GM19397 (cell line): ENCODE measurements around the gene MUC6.

Experiments used
- ATAC-seq: cut with Tn5 transposase; IDR thresholded peaks from one replicate; pipeline ENCODE4 v1.9.1; 2021; ENCODE audit warnings: mild to moderate bottlenecking, moderate library complexity; ENCODE audit not compliant: unreplicated experiment

Gene MUC6

DNA sequence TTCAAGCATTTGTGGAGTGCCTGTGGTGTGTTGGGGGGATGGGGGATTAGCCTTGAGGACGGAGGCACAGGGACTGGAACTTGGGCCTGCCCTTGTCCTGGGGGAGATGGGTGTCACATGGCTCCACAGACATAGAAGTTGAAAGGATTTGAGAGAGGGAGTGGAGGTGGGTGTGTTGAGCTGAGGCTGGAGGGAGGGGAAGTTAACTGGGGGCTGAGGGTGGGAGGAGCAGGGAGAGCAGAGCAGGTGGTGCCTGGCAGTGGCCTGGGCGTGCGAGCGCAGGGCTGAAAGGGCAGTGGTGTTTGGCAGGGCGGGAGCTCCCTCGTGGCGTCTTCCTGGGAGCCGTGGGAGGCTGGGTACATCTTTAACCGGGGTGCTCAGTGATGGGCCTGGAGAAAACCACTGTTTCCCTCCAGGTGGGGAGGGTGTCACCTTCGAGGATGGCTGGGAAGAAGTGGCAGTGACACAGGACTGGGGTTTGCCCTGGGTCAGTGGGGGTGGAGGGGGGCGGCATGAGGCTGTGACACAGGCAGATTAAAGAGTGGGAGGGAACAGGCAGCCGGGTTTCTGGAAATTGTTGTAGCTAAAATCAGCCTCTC is 65.3 kb downstream of the MUC6 start:
- no peak for ATAC-seq

GRCh38 chr11:970319-970871 is 66.1 kb downstream of the MUC6 start:
- ATAC-seq: no peak

- ATAC-seq: no peak
Measured at GRCh38 chr11:969651-970205, 66.8 kb downstream of the MUC6 start.

DNA sequence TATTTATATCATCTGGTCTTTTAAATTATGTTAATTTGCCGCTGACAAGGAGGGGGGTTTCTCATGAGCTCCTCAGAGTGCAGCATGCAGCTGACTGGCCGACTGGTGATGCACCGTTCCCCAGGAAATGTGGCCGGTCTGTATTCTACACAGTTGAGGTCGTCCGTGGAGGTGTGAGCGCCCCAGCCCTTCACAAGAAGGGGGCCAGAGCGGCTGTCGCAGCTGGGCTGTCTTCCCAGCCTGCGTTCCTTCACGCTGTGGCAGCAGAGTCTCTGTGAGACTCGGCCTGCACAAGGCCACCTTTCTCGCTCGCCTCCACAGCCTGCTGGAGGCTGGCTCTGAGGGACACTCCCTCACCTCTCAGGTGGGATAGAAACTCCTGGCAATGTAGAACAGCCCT is 67.7 kb downstream of the MUC6 start:
- no peak for ATAC-seq

DNA sequence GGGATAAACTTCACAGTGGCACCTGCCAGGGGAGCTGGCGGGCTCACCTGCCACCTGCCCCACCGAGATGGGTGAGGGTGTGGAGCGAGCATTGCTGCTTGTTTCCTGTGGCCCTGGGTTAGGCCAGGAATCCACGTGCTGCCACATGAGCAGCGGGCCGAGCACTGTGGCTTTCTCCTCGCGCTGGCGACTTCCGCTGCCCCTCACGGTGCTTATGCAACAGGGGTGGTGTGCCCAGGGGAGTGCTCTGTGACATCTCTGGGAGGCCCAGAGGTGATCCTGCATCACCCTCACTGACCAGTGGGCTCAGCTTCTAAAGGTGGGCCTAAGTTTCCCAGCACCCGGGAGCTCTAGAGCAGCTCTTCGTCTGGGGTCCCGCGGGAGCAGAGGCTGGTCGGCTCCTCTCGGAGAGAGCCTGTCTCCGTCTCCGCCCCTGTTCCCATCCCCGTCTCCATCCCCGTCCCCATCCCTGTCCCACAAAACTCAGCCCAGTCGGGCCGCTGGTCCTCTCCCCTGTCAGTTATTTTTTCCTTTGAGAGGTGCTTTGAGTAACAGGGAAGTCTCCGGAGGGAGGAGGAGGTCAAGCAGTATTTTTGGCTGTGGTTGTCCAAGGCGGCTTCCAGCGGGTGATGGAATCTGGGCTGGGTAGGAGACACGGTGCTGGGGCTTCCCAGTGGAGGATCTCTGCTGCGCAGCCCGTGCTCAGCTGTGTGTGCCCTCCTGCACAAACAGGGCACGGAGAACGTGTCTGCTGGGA is 68.3 kb downstream of the MUC6 start:
- ATAC-seq: no peak

DNA sequence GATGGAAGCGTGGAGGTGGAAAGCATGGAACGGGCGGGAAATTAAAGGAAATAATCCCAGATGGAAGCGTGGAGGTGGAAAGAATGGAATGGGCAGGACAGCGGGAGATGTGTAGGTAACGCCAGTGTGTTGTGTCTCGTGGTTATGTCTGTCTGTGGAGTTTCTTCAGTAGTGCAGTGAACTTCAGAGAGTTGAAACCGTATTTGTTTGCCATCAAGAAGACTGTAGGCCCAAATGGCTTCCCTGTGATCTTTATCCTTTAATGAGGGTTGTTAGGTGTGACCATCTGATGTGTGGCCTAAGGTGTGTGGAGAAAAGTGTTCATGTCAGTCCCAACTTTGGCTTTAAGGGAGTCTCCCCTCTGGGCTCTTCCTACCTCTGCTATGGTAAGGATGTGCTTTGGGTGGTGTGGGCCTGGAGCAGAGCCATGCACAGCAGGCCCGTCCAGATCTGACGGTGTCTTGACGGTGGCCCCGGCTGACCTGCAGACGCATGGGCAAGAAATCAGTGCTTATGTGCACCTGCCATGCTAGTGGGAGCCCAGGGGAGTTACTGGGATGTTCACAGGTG is 71.2 kb downstream of the MUC6 start:
- ATAC-seq: no peak

GRCh38 chr11:963852-964251 is 72.7 kb downstream of the MUC6 start:
- ATAC-seq: no peak
